T-helper 2 cell treated with Interferon-gamma antibody and Interleukin-4, amounts not matched to agents 5 μg/mL and 100 μg/mL, for 36 hours (primary cell): Measurements from ENCODE around the gene VCAN.

Experiments used
- DNase-seq: peaks from one replicate; pipeline ENCODE4 v3.0.0; 2021; ENCODE audit warnings: low spot score
- H3K27ac Mint-ChIP-seq: one replicate; pipeline ENCODE4 v1.8.0; 2021; ENCODE audit warnings: mild to moderate bottlenecking, mixed read lengths
- H3K27me3 Mint-ChIP-seq: one replicate; pipeline ENCODE4 v1.8.0; 2021; ENCODE audit warnings: low read depth, mixed read lengths
- H3K36me3 Mint-ChIP-seq: one replicate; pipeline ENCODE4 v1.8.0; 2021; ENCODE audit warnings: low read depth, mixed read lengths
- H3K4me1 Mint-ChIP-seq: one replicate; pipeline ENCODE4 v1.8.0; 2021; ENCODE audit warnings: low read depth, mixed read lengths
- H3K4me3 Mint-ChIP-seq: one replicate; pipeline ENCODE4 v1.8.0; 2022; ENCODE audit warnings: mild to moderate bottlenecking, moderate library complexity, mixed read lengths
- H3K9me3 Mint-ChIP-seq: one replicate; pipeline ENCODE4 v1.8.0; 2021; ENCODE audit warnings: mixed read lengths

Gene VCAN

DNA sequence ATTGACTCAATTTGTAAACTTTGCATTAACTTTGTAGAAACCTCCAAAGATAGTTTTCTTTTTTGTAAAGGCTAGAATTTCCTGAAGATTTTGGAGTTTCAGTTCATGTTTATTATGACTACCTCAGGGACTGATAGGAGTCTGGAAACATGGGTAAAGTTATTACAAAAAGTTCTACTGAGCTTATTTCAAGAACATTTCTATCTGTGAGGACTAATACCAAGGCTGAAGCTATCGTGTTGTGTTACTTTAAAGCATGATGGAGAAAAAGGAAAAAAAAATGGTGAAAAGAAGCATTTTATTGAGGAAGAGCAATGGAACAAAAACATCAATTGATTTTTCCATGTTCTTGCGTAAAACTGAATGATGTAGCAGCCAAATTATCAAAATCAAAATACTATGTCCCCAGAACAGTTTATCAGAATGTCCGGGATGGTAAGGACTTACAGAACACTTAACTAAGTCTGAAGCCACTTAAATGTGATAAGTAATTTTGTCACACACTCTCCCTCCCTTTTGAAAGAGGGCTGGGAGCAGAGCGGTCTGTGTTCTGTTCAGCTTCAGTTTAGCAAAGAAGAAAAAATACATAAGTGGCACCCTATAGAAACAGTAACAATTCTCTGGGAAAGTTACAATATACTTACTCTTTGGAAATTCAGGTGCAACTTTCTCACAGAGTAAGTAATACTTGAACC, 25.1 kb upstream of the VCAN start:
- H3K4me1 Mint-ChIP-seq: no peaks in the 10 kb centered on the region
- no peak for DNase-seq
- H3K27ac Mint-ChIP-seq: no peak overlapping the region
- H3K4me3 Mint-ChIP-seq: no peak overlapping the region
- no peaks in the 10 kb centered on the region for H3K36me3 Mint-ChIP-seq
- H3K9me3 Mint-ChIP-seq: no peaks in the 10 kb centered on the region
- peaks cover 3% of the 10 kb centered on the region for H3K27me3 Mint-ChIP-seq

DNA sequence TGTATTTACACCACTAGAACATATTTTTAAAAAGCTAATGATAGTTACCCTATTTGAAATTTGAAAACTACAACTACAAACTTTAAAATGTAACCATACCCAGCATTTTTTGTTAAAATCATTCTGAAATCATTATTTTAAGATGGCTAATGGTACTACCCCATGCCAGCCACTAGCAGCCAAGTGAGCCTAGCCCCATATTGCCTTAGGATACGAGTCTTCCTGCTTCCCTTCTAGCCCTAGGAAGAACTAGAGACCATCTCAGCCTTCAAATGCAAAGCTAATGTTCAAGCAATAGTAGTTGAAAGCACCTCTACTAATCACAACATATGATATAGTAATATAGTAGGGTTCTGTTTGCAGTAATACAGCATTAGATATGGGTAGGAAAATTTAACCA, 24.0 kb upstream of the VCAN start:
- Mint-ChIP-seq H3K4me1 (no peaks in the 10 kb centered on the region), H3K27me3 (peaks cover 3% of the 10 kb centered on the region)

DNA sequence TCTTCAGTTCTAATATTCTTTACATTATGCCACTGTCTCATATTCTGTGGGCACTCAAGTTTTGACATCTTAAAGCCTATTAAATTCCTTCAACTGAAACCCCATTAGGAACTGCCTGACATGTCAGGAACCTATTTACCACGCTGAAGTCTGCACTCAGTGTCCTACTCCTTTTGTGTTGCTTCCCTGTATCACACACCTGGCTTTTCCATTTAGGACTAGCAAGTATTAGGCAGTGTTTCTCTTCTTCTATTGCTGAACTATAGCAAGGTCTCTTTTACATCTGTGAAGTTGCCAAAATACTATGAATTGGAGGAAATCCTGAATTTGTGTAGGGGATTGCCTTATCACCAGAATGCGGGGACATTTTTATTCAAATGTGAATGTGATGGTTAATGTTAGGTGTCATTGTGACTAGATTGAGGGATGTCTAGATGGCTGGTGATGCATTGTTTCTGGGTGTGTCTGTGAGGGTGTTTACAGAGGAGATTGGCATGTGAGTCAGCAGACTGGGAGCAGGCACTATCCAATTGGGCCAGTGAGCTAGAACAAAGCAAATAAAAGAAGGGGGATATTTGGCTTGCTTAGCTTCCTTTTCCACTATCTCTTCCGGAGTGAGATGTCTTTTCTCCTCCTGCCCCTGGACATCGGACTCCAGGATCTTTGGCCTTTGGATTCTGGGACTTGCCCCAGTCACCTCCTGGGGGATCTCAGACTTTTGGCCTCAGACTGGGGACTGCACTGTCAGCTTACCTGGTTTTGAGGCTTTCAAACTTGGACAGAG, 21.2 kb upstream of the VCAN start:
- H3K27ac Mint-ChIP-seq: no peak overlapping the region

More for the DNA sequence above, 24.0 kb upstream of the VCAN start:
- Mint-ChIP-seq H3K4me3 (no peak overlapping the region), H3K27ac (no peak overlapping the region), H3K9me3 (no peaks in the 10 kb centered on the region), H3K36me3 (no peaks in the 10 kb centered on the region)
- no peak for DNase-seq

DNA sequence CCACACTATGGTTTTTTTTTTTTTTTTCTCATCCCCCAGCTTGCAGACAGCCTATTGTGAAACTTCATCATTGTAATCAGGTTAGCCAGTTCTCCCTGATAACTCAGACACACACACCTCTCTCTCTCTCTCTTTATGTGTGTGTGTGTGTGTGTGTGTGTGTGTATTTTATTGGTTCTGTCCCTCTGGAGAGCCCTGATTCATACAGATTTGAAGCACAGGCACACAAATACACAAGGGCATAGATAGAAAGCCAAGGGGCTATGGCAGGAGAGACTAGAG, 20.6 kb upstream of the VCAN start:
- Mint-ChIP-seq H3K36me3 (no peaks in the 10 kb centered on the region), H3K27me3 (no peaks in the 10 kb centered on the region), H3K9me3 (peaks cover 21% of the 10 kb centered on the region), H3K4me3 (no peak overlapping the region), H3K4me1 (no peaks in the 10 kb centered on the region), H3K27ac (no peak overlapping the region)
- no peak for DNase-seq

More for the DNA sequence above, 21.2 kb upstream of the VCAN start:
- no peaks in the 10 kb centered on the region for H3K36me3 Mint-ChIP-seq
- DNase-seq: no peak
- no peak overlapping the region for H3K4me3 Mint-ChIP-seq
- no peaks in the 10 kb centered on the region for H3K4me1 Mint-ChIP-seq
- peaks cover 21% of the 10 kb centered on the region for H3K9me3 Mint-ChIP-seq
- H3K27me3 Mint-ChIP-seq: peaks cover under 1% of the 10 kb centered on the region

DNA sequence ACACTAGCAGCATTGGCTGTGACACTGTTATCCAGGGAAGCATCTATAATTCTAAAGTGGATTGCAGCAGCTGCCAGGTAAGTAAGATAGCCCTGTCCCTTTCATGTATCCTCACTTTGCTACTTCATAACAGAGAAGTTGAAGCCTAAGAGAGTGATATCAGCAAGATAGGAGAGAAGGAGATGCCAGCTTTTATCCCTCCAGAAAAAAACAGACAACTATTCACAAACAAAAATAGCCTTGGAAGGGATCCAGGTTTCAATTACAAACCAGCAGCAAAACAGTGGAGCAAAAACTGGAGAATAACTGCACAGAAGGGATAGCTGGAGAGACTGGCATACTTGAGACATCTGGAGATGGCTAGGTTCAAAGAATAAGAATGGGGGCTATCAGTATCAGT, 19.6 kb upstream of the VCAN start:
- H3K27ac Mint-ChIP-seq: no peak overlapping the region
- peaks cover 24% of the 10 kb centered on the region for H3K9me3 Mint-ChIP-seq
- H3K36me3 Mint-ChIP-seq: no peaks in the 10 kb centered on the region
- H3K27me3 Mint-ChIP-seq: no peaks in the 10 kb centered on the region
- H3K4me1 Mint-ChIP-seq: no peaks in the 10 kb centered on the region
- no peak overlapping the region for H3K4me3 Mint-ChIP-seq
- DNase-seq: no peak

GRCh38 chr5:83453937-83454336, 17.6 kb upstream of the VCAN start:
- H3K4me1 Mint-ChIP-seq: no peaks in the 10 kb centered on the region
- H3K9me3 Mint-ChIP-seq: peaks cover 24% of the 10 kb centered on the region
- no peak for DNase-seq
- H3K36me3 Mint-ChIP-seq: no peaks in the 10 kb centered on the region
- H3K4me3 Mint-ChIP-seq: no peak overlapping the region
- no peak overlapping the region for H3K27ac Mint-ChIP-seq
- no peaks in the 10 kb centered on the region for H3K27me3 Mint-ChIP-seq

DNA sequence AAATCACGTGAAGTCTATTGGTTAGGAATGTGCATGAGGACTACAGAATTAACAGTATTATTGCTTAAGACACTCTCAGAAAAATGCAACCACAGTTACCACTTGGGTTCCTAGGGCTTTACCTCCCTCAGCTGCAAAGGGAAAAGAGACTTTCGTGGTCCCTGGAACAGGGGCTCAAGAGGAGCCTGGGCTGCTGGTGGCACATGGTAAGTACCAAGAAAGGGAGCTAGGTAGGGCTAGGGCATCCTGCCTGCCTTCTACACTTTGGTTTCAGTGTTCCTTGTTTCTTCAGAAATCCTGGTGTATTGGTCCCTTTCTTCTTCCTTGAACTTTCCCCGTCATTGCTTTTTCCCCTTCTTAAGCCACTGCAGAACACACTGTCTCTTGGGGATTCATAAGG, 7.3 kb upstream of the VCAN start:
- H3K36me3 Mint-ChIP-seq: no peaks in the 10 kb centered on the region
- no peak overlapping the region for H3K27ac Mint-ChIP-seq

DNA sequence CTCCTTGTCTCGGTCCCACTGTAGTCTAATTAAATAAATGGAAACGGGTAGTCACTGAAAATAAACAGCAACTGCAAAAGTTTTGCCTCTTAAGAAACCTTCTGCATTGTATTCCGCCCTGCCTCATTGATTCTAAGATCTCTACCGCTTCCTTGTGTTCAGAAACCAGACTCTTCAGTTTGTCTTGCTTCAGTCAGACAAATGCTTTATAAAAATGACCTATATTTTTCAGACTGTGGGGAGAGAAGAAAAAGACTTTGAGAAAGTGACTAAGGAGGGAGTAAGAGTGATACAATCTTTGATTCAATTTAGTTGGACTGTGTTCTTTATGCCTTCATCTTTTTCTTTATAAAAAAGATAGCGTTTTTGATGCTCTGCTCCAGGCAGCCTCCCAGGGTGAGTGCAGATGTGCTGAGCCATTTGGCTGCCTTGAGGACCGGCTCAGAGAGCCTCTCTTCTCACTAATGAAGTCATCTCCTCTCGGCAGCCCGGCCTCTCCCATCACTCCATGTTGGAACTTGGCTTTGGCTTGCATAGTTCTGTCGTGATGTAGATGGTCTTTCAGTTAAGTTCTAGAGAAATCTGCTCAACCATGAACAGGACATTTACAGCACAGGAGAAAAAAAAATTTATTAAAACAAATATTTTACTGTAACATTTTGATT, 4.0 kb upstream of the VCAN start:
- Mint-ChIP-seq H3K9me3 (peaks cover 5% of the 10 kb centered on the region), H3K27ac (no peak overlapping the region), H3K4me3 (no peak overlapping the region), H3K27me3 (peaks cover 51% of the 10 kb centered on the region), H3K36me3 (no peaks in the 10 kb centered on the region), H3K4me1 (peaks cover 15% of the 10 kb centered on the region)
- DNase-seq: no peak

More for the DNA sequence above, 7.3 kb upstream of the VCAN start:
- no peaks in the 10 kb centered on the region for H3K4me1 Mint-ChIP-seq
- DNase-seq: no peak
- H3K9me3 Mint-ChIP-seq: peaks cover 5% of the 10 kb centered on the region
- peaks cover 19% of the 10 kb centered on the region for H3K27me3 Mint-ChIP-seq
- H3K4me3 Mint-ChIP-seq: no peak overlapping the region

GRCh38 chr5:83469075-83469474, 2.5 kb upstream of the VCAN start:
- Mint-ChIP-seq H3K4me1 (peaks cover 26% of the 10 kb centered on the region), H3K4me3 (no peak overlapping the region), H3K9me3 (peaks cover under 1% of the 10 kb centered on the region), H3K27me3 (peaks cover 67% of the 10 kb centered on the region), H3K27ac (no peak overlapping the region), H3K36me3 (peaks cover 1% of the 10 kb centered on the region)
- DNase-seq: no peak

DNA sequence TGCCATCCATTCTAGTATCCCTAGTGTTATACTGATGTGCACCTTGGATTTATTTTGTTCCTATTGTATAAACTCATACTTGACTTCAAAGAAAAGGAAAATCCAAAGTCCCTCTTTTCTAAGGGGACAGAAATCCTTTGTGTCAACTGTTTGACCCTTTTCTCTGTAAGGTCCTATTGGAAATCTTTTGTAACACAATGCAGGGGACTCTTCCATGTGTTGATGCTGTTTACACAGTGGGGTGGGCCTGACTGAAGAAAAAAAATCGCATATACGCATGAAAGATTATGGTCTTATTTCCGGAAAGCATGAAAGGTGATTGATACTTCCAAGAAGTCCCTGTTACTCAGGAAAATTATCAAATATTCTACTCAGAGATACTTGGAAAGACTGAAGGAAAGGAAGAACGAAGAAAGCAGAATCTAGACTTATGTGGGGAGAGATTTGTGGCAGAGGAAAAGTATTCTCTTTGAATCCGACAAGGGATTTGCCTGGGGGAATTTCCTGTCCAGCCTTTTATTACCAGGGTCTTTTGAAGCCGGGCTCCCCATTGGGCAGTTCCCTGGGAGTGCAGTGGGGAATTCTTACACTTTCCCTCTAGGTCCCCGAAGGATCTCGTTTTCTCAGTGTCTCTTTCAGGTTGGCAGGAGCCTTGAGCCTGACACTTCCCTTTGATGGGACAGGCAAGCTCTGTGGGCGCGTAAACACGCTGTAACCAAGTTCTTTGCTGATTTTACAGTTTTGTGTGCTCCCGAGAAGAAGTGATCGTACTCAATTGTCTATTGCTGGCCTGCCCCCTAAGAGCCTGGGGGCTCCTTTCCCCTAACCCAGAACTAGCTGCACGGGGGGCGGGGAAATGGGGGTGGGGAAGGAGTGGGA, 779 bp upstream of the VCAN start:
- H3K4me1 Mint-ChIP-seq: peaks cover 34% of the 10 kb centered on the region
- peak overlapping the region; percentile 35 for H3K4me3 Mint-ChIP-seq
- peaks cover 1% of the 10 kb centered on the region for H3K36me3 Mint-ChIP-seq
- H3K9me3 Mint-ChIP-seq: no peaks in the 10 kb centered on the region
- no peak for DNase-seq
- peaks cover 77% of the 10 kb centered on the region for H3K27me3 Mint-ChIP-seq
- no peak overlapping the region for H3K27ac Mint-ChIP-seq

GRCh38 chr5:83472213-83472507, 616 bp downstream of the VCAN start:
- Mint-ChIP-seq H3K4me3 (peak overlapping the region; percentile 61), H3K9me3 (no peaks in the 10 kb centered on the region), H3K27me3 (peaks cover 83% of the 10 kb centered on the region), H3K4me1 (peaks cover 34% of the 10 kb centered on the region), H3K27ac (no peak overlapping the region), H3K36me3 (peaks cover 1% of the 10 kb centered on the region)
- no peak for DNase-seq

DNA sequence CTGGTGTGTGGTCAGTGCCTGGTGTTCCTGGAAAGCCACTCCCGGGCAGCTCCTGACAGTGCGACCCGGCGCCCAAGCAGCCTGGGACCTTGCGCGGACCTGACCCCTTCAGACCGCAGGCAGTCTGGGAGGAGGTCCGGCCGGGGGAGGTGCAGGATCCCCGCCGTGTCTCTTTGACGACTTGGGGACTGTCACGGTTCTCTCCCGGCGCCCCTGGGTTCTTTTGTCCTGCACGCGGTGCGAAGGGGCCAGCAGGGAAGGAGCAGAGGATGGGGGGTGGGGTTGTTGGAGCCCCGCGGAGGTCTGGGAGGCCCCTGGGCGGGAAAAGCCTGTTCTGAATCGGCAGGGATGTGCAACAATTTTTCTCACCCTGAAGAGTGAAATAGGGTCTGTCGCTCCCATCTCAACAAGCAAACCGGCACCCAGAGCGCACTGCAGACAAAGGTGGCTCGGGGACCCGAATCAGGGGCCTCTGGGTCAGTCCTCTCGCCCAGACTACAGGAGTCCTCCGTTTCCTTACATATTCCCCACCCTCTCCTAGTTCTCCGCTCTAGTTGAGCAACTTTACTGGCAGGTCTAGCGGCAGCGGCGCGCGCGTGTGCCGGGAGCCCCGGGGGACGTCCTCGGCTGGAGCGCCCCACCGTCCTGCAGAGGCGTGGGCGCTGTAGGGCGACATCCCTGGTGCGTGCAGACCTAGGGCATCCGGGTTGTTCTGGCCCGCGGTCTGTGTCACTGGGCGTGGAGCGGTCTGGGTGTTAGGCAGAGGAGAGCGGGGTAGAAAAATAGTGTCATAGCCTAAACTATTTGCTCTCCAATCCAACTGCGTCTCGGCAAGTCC, 1.2 kb downstream of the VCAN start:
- peak; percentile 14 for DNase-seq

More for the DNA sequence above, 1.2 kb downstream of the VCAN start:
- H3K27me3 Mint-ChIP-seq: peaks cover 82% of the 10 kb centered on the region
- peaks cover 1% of the 10 kb centered on the region for H3K36me3 Mint-ChIP-seq
- peak overlapping the region; percentile 92 for H3K4me3 Mint-ChIP-seq
- H3K9me3 Mint-ChIP-seq: no peaks in the 10 kb centered on the region
- H3K27ac Mint-ChIP-seq: no peak overlapping the region
- H3K4me1 Mint-ChIP-seq: peaks cover 34% of the 10 kb centered on the region
